Stimulated activated naive CD4-positive, alpha-beta T cell treated with Interleukin-2 at 50 U/mL for 16 hours (primary cell): Measurements from ENCODE around the gene ETV1.
"Not testable (repeated sequence)": the region's sequence is repeated elsewhere in the genome, so short reads cannot be mapped to it uniquely, and the experiment has no call there.

Source experiments
- DNase-seq: peaks from one replicate; lab custom pipeline; 2025; lab: John Stamatoyannopoulos, UW

The ETV1 gene

DNA sequence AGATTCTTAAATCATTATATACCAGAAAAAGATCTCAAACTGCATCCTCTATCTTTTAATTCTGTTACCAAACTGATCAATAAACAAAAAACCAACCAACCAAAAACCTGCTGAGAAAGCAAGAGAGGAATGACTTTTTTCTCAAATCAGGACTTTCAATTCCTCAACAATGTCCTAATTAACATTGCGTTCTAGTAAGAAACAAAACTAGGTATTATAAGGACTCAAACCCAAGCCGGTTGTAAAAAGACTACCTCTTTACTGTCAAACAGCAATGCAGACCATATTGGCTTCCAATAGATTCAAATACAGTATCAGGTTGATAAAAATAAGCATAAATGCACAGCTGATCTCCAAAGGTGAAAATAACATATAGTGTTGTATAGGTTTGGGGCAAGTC lies 57.3 kb downstream of the ETV1 start:
- no peak for DNase-seq

DNA sequence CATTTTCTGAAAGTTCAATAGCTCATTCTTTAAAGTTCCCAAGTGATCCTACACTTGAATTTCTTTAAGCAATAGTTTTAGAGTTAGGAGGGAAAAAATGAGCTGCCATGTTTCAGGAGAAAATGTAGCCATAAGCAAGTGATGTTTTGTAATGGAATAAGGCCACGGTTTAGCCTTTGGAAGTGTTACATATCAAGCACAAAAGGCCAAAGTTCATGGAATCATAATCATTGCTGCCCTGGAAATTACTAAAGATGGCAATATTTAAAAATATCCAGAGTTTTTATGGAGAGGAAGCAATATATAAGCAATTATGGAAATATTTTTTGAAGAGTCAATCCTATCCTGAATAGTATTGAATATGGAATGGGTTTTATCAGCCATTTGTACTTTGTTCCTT lies 68.4 kb downstream of the ETV1 start:
- DNase-seq, result no peak

DNA sequence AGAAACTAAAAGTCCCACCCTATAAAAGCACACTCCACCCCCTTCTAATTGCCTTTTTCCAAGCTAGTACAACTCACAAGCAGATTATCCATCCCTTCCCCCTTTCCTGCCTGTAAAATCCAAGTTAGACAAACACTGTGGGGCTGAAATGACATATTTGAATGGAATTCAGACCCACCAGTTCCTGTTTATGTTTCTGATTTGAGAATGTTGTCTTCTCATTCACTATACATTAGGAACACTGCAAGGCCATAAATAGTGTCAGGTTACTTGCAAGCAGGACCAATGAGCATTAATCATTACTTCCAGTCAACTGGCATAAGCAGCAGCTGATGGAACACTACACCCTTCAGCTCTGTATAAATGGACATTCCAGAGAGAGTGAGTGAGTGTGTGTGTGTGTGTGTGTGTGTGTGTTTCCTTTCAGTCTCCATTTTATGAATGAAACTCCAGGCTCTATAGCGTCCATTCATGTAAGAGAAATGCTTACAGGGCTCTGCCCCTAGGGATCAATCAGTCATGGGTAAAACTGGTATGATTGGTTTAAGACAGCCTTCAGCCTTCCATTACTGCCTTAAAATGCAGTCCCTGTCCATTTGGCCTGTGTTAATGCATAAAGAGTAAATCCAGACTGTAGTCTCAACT lies 69.3 kb downstream of the ETV1 start:
- DNase-seq, result no peak

DNA sequence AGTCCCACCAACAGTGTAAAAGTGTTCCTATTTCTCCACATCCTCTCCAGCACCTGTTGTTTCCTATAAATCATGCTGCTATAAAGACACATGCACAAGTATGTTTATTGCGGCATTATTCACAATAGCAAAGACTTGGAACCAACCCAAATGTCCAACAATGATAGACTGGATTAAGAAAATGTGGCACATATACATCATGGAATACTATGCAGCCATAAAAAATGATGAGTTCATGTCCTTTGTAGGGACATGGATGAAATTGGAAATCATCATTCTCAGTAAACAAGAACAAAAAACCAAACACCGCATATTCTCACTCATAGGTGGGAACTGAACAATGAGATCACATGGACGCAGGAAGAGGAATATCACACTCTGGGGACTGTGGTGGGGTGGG lies 71.1 kb downstream of the ETV1 start:
- DNase-seq, result not testable (repeated sequence)

DNA sequence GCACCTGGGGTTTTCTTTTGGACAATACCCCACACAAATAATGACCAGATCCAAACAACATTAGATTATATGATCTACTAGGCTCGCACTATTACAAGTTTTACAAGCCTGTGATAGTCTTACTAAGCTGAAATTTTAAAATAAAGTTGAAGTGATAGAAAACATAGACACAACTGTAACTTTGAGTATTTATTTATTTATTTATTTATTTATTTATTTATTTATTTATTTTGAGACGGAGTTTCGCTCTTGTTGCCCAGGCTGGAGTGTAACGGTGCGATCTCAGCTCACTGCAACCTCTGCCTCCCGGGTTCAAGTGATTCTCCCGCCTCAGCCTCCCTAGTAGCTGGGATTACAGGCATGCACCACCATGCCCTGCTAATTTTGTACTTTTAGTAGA lies 72.4 kb downstream of the ETV1 start:
- not testable (repeated sequence) for DNase-seq

DNA sequence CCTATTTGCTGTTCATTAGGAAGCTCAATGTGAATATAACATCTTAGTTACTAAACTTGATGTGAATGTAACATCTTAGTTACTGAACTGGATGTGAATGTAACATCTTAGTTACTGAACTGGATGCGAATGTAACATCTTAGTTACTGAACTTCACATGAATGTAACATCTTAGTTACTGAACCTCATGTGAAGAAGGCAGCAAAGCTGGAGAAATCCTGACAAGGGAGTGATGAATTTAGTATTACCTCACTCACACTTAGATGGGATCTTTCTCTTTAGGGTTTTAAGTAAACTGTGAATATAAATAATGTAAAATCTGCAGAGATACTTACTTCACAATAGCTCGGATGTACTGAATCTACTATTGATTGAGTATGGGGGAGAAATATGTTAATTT lies 73.6 kb downstream of the ETV1 start:
- no peak for DNase-seq

DNA sequence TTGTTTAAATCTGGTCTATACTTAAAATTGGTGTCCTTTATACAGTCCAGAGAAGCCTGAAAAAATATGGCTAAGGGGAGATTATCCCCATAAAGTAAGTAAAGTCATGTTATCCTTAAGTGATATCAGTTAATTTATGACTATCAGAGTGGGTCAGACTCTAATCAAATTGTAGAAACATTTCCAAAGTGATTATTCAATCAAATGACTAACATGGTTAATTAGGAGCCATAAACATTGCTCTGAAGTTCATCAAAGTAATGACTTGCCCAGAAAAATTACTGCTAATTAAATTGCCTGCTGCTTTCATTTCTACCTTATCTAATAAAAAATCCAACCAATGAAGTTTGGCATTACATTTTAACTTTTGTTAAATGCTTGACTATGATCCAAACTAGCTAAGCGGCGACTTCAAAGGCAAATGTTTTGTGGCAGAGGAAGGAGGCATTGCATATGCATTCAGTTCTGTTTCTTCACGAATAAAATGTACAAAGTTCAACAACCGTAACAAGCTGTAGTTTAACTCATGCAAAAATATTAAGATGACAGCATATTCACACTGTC lies 76.7 kb downstream of the ETV1 start:
- no peak for DNase-seq

DNA sequence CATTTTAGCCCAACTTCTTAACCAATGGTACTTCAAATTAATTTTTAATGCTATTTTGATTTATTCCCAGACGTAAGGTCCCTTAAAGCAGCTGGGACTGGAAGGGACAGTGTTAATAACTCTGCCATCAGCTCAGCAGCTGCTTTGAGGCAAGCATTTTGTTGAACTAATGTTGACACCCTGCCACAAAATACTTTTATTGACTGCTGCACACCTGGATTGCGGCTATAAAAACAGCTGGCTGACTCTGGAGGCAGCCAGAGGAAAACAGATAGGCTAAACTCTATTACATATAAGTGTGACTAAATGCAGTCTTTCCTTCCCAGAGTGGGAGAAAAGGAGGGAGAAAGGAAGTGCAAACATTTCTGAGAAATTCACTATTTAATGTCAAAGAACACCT lies 77.6 kb downstream of the ETV1 start:
- DNase-seq, result no peak

DNA sequence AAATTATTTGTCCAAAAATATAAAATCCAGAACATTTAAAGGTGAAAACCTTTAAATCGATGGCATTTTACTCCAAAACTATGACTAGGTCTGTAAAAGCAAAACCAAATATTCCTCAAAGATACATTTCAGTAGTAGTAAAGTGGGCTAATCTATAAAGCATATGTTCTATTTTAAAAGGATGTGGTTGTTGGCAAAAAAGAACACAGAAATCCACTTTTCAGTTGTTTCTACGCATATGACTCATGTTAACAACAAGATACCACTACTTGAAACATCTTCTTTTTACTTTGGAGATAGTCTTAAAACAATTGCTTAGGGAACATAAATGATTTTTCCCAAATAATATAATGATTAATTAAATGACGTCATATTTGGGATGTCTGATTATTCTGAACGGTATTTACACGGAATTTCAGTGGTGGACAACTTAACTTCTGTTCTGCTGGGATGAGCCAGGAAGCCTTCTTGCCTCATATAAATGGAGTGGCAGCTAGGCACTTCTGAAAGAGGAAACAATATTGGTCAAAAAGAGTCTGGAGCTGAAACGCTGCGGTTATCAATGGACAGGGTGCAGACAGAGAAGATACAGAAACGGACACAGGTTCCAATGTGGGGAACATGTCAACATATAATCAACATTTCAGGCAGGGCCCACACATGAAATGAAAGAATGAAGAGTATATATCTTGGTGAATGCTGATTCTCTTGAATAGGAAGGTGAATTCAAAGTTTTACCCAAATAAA lies 78.5 kb downstream of the ETV1 start:
- DNase-seq, result no peak

DNA sequence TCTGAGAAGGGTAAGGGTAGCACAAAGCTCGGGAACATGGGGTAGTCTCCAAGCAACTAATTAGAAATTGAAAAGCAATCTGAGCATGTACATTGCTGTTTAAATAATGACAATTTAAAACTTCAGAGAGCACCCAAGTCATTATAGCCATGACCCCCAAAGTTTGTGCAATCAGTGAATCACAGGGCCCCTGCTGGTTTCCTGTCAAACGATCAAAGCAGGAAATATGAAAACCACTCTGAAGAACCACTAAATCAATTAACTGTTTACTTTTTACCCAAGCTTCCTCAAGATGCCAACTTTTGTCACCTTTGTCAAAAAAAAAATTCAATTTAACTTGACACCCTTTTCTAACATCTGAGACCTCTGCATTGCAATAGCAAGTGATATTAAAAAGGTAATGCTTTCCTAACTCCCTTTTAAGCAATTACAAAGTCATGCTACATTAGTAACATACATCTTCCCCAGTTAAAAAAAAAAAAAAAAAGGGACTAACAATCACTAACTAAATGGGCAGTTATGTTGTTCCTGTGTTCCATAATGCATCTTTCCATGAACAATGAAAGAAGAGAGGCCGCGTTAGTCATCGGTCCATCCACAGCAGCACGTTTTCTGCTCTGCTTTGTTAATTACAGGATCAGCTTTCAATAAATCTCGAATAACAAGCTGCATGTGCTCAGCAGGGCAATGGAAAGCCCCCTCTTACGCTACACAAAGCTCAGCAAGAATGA lies 80.6 kb downstream of the ETV1 start:
- DNase-seq, result no peak

DNA sequence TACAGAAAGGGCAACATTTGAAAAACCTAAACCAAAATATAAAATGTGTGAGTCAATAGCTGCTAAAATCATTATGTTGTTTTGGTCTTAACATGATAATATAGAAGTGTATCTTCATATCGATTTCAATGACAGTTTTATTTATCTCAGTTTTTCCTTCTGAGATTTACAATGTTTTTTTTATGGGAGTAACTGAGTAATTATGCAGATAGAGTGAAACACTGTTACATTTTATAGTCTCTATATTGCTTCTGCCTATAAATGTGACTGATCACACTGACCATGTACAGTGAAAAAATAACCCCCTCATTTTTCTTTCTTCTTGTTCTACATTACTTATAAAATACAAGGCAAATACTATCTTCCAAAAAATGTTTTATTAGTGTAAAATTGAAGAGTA lies 81.6 kb downstream of the ETV1 start:
- DNase-seq, result no peak

DNA sequence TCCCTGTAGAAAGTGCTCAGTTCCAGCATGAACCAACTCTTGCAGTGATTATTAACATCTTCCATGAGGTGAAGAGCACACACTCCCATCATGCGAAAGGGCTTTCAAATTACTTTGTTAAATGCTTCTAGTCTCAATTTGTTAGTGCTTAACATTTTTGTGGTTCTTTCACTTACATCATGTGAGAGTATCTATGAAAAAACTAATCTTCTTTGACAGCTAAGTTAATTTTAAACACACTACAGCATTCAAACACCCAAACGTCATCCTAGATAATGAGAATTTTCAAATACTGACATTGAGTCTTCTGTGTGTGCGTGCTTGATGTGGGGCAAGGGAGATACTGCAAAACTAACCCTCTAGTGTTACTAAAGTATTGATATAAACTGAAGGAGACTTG lies 84.8 kb downstream of the ETV1 start:
- no peak for DNase-seq

DNA sequence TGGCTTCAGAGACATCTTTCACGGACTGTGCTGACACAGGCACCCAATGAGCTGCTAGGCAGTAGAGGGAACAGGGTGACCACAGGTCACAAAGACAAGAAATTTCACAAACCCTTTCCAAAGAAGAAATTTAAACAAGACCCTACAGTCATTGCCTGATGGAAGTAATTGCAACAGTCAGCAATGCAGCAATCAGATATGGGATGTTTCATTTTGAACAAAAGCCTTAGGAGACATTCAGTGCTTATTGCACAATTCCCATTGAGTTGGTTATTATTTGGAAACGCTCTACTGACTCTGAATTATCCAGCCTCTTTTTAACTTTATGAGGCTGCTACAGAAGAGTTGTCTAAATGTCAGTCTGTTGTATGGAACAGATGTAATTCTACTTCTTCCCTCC lies 85.5 kb downstream of the ETV1 start:
- no peak for DNase-seq

DNA sequence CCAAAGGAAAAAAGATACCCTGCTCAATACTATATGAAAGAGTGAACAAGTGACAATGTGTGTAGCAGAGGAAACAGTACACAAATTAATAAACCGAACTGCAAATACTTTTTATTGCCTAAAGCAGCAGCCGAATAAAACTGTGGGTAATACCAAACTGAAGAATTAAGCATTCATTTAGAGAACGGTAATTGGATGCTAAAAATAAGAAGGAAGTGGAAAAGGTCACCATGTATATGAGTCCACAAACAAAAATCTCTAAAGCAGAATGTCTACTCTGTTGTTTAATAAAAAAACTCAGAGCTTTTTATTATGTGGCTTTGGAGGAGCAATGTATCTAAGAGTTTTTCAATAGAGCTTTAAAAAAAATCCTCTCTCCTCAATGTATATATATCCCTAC lies 87.9 kb downstream of the ETV1 start:
- no peak for DNase-seq

DNA sequence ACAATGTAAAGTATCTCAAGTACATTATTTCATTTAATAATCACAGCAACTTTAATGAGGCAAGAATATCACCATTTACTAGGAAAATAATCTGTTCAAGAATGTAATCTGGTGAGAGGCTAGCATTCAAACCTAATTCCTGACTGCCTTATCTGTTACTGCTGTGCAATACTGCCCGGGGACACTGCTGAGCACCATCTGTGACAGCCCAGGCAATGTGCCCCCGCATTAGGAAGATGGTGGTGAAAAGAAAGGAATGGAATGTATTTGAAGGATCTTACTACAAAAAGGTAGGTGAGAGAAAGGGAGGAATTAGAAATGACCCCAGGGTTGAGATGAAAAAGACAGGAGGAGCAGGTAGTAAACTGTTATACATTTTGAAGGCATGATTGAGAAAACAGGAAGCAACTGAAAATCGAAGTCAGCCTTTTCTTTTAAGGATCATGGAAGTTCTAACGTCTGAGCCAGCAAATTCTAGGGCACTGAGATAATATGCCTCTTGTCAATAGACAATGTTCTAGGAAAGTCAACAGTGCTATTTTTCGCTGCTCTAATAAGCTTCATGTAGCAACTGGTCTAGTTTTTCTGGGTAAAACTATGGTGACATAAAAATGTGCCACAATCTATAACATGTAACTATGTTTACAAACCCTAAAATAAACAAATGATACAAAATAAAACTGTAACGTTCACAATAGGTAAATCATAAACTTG lies 90.4 kb downstream of the ETV1 start:
- no peak for DNase-seq

DNA sequence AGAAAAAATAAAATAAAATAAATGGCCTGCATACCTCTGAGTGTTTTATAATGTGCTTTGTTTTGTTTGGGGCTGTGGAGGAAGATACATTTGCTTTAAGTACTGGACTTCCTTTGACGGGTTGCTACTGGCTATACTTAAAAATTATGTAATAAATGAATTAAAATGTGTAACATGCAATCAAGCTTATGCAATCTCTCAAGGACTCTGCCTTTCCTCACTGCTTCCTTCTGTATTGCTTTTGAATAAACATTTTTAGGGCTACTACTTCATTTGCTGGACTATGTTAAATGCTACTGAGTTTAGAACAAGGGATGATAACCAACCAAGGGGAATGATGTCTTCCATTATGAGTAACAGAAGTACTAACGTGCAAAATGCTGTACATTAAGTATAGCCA lies 91.6 kb downstream of the ETV1 start:
- DNase-seq, result no peak

DNA sequence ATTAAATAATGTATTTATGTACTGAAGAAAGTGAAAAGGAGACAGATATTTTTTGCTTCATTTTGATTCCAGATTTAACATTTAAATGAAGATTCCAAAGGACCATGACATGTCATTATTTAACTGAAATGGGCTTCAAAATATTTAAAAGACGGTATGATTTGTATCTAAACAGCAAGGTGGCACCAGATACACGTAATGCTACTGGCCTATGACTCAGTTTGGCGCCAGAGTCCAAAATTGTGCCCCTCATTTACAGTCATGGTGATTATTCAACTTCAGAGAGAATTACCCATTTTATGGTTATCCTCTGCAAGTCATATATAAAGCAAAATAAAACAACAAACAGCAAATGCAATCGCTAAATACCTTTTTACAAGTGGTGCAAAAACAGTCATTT lies 94.5 kb downstream of the ETV1 start:
- no peak for DNase-seq

DNA sequence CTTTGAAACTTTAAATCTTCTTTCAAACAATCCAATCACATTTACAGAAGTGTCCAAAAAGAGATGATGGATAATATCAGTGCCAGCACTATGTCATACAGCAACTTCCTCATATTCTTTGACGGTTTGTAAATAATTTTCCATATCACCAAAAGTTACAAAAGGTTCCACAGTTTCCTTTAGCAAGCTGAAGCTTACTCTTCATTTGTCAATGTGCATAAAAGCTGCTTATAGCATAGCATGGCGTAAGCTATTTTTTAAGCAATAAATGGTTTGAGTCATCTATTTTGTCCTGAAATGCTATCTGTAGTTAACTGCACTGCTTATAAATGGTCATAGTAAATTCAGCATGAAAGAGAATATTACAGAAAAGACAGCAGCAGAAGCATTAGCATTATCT lies 95.1 kb downstream of the ETV1 start:
- DNase-seq, result no peak

DNA sequence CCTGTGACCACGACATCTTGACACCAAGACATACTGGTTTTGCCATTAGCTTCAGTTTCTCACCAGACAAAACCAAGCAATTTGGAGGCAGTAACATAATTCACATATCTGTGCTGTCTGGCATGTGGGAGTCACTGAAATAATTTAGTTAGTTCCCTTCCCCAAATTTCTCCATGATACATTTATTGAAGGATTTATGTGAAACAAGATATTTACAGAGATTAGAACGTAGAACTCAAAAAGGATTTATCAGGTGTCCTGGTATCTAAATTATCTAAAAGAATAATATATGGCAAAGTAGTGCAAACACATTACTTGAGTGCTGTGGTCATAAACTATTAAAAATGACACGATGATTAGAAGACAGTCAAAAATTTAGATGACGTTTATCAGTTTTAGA lies 98.7 kb downstream of the ETV1 start:
- DNase-seq, result no peak

DNA sequence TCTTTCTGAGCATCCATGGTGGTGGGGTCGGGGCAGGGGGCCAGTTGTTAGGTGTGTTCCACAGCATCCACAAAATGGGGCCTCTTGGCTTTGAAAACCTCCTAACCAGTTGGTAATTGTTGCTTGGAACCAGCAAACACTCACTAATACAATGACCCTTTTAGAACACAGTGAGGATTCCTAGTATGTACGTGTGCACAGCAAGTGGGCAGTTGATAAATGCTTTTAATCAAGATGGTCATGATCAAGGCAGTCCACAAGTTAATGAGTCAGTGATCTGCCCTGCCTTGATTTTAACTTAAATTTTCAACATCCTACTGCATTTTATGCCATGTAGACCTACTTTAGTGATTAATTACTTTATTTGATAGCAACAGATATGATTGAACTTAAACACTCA lies 103.1 kb downstream of the ETV1 start:
- no peak for DNase-seq

DNA sequence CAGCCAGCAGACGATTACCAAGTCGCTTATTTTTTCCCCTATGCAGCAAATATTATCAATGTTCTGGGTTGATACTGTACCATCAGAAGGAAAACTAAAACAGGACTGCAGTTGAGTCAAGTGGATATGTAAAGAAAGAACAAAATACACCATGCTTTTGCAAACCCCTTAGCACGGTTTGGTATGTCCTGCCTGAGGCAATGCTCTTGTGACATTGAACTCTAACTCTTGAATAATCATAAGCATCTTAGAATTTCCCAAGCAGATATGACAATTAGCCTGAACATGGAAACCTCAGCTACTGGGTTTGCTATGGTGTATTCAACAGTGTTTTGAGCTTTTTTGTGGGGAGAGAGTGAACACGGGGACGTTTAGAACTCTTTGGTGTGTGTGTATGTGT lies 107.4 kb downstream of the ETV1 start:
- DNase-seq, result no peak

DNA sequence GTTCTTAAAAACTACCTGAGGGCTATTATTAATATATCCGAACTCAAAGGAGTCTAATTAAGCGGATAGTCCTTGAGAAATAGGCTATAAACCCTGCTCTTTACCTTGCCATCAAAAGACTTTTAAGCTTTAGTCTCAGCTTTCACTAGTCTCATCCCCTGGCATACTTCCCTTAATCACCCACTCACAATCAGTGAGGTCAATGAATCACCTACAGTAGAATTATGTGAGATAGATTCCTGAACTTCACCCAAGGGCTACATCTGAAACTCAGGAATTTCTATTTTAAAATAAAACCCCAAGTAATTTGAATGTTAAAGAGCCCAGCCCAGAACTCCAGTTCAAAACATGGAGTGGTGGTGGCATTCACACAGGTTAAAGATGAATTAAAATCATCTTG lies 108.7 kb downstream of the ETV1 start:
- no peak for DNase-seq
